GM10248 (cell line): ENCODE data around the gene CCDC167.

Source experiments
- CTCF ChIA-PET: fragments of 300-600 bp; sonication (Branson Sonifier 250); formaldehyde crosslinking; extraction: SDS; loops from one replicate; lab custom pipeline; 2021; ENCODE audit warnings: antibody characterized with exemption; lab: Yijun Ruan, JAX
- POLR2A ChIA-PET: fragments of 350-650 bp; sonication (Branson Sonifier 250); formaldehyde crosslinking; extraction: SDS; loops from one replicate; lab custom pipeline; 2020; ENCODE audit warnings: antibody characterized with exemption; lab: Yijun Ruan, JAX
- DNase-seq: peaks from one replicate; pipeline ENCODE4 v3.0.0; 2012; ENCODE audit errors: extremely low spot score
- TF ChIP-seq, protein P1 (sequence below): IDR thresholded peaks from 2 replicates; pipeline ENCODE4 v1.5.1; 2012; ENCODE audit warnings: mild to moderate bottlenecking, low read depth; ENCODE audit errors: extremely low read depth, missing control alignments, control extremely low read depth

Gene CCDC167

DNA sequence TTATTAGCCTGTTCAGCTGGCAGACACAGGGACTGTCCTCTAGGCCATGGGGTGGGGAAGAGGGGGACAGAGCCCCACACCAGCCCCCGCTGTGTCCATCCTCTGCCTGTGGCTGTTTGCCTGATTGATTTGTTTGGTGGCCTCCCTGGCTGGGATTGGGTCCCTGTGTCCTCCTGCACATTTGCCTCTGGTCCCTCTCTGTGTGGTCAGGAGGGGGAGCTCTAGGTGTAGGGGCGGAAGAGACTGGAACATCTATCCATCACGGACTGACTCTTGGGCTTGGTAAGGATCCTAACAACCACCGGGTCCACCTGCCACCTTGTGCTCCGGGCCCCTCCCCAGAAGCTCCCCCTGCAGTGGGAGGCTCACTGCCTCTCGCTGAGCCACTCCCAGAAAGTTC is 38.4 kb upstream of the CCDC167 start:
- TF ChIP-seq, protein P1, sequence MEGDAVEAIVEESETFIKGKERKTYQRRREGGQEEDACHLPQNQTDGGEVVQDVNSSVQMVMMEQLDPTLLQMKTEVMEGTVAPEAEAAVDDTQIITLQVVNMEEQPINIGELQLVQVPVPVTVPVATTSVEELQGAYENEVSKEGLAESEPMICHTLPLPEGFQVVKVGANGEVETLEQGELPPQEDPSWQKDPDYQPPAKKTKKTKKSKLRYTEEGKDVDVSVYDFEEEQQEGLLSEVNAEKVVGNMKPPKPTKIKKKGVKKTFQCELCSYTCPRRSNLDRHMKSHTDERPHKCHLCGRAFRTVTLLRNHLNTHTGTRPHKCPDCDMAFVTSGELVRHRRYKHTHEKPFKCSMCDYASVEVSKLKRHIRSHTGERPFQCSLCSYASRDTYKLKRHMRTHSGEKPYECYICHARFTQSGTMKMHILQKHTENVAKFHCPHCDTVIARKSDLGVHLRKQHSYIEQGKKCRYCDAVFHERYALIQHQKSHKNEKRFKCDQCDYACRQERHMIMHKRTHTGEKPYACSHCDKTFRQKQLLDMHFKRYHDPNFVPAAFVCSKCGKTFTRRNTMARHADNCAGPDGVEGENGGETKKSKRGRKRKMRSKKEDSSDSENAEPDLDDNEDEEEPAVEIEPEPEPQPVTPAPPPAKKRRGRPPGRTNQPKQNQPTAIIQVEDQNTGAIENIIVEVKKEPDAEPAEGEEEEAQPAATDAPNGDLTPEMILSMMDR: peak; percentile 77
- CTCF ChIA-PET: interaction anchor here (1.0 to 17.3 kb wide), 25 partner anchors 11 to 1033 kb away, joined by 3 to 263 read pairs (median 6); no protein-coding TSS in a partner anchor
- POLR2A ChIA-PET: interaction anchor here (1.2 to 1.4 kb wide), 2 partner anchors 15 to 27 kb away, joined by 3 to 4 read pairs; no protein-coding TSS in a partner anchor
- peak; percentile 69 for DNase-seq

GRCh38 chr6:37537548-37537947 is 37.9 kb upstream of the CCDC167 start:
- TF ChIP-seq, protein P1: no peak
- ChIA-PET POLR2A (interaction anchor here (1.4 kb wide), 1 partner anchor 28 kb away, joined by 4 read pairs; no protein-coding TSS in a partner anchor), CTCF (interaction anchor here (0.8 to 17.3 kb wide), 23 partner anchors 11 to 1033 kb away, joined by 3 to 263 read pairs (median 9); no protein-coding TSS in a partner anchor)
- DNase-seq: no peak

GRCh38 chr6:37536491-37537190 is 36.9 kb upstream of the CCDC167 start:
- POLR2A ChIA-PET: no interaction called here
- TF ChIP-seq, protein P1: no peak
- CTCF ChIA-PET: interaction anchor here (1.0 to 17.3 kb wide), 19 partner anchors 11 to 1034 kb away, joined by 3 to 263 read pairs (median 12); no protein-coding TSS in a partner anchor
- no peak for DNase-seq

DNA sequence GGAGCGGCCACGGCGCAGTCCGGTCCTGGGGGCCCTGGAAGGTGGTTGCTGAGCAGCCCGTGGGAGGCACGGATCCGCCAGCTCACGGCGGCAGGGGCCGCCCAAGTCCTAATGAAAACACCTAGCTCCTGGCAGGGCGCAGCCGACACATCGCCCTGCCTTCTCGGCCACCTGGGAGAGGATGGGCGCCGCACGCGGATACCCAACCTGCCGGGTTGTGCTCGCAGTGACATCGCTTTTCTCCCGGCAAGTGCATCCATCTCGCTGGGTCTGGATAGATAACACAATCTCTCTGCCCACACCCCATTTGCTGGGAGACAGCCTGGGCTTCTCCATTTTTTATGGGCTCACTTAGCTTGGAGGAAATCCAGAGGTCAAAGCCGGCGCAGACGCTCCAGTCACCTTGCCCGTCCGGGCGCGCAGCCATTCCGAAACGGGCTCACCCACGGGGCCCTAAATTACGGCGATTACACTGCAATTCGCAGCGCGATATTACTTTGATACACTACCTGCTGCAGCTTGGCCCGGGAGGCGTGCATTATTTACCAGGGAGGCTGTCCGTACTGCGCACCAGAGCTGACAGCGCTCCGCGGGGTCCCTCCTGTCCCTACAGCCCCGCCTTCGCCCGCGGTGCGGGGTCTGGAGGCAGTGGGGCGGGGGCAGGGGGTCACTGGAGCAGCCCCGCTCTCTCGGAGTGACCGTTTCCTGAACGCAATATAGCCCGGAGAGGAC is 36.2 kb upstream of the CCDC167 start:
- ChIA-PET POLR2A (no interaction called here), CTCF (interaction anchor here (0.7 to 17.3 kb wide), 16 partner anchors 8 to 168 kb away, joined by 3 to 263 read pairs (median 4); no protein-coding TSS in a partner anchor)
- peak; percentile 68 for DNase-seq
- TF ChIP-seq, protein P1: peak; percentile 50

DNA sequence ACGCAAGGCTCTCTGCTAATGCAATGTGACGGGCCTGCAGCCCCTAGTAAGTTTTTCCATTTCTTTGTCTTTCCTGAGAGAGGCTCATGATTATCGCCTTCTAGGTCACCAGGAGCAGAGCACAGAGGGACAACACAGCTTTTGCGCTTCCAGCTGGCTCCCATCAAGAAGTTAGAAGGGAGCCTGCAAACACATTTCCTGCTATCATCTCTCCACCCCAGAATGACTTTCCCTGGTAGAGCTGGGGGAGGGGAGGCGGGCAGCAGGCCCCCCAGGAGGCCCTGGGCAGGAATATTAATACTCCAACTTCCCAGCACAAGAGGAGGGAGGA is 35.7 kb upstream of the CCDC167 start:
- CTCF ChIA-PET: interaction anchor here (0.7 to 17.3 kb wide), 14 partner anchors 9 to 168 kb away, joined by 3 to 263 read pairs (median 4); no protein-coding TSS in a partner anchor
- TF ChIP-seq, protein P1: no peak
- POLR2A ChIA-PET: no interaction called here
- DNase-seq: no peak

GRCh38 chr6:37534893-37535292 is 35.2 kb upstream of the CCDC167 start:
- DNase-seq: no peak
- CTCF ChIA-PET: interaction anchor here (0.7 to 17.3 kb wide), 10 partner anchors 9 to 169 kb away, joined by 3 to 263 read pairs (median 4); no protein-coding TSS in a partner anchor
- POLR2A ChIA-PET: no interaction called here
- TF ChIP-seq, protein P1: no peak
